Measurements from ENCODE around the gene ELK3.

The ELK3 gene

GRCh38 chr12:96235484-96235826, 41.3 kb downstream of the ELK3 start:
- DNase-seq = no peak

GRCh38 chr12:96236221-96236822, 42.1 kb downstream of the ELK3 start:
- DNase-seq = no peak

GRCh38 chr12:96237035-96237434, 42.9 kb downstream of the ELK3 start:
- no peak for DNase-seq

- DNase-seq = peak; percentile 57
These were observed 43.4 kb downstream of the ELK3 start for GRCh38 chr12:96237465-96238077.

- no peak for DNase-seq
These were observed 44.3 kb downstream of the ELK3 start for GRCh38 chr12:96238336-96239047.

DNA sequence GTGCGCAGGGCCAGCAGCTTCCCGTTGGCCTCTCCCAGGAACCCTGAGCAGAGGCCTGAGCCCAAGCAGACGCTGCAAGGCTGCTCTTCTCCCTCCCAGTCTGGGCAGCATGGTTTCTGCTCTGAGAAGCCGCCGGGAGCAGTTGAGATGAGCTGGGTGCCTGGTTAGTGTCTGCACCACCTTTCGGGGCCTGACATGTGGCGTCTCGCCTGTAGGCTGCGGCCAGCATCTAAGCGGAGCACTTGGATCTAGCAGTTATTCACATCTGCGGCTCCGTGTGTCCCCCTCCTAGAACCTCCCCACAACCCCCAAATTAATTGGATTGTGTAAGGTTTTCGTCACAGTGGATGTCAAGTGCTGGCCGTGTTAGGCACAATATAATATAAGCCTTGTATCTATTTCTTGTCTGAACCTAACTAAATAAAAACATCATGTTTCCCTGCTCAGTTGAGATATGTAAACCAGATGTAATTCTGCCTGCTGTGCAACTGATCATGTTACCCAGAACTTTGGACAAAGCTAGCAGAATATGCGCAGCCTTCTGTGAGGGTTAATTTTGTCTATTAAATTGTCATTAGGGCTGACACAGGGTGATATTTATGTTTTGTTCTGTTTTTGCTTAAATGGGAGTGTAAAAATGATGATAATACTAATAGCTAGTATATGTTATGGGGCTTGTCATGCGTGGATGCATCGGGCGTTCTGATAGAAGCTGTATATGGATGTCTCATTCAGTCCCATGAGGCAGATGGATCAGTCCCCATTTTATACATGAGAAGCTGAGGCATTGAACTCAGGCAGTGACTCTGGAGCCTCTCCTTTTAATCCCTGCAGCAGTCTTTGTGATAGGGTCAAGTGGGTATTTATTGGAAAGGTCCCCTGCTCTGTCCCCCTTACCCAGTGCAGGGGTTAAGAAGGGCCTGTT, 45.8 kb downstream of the ELK3 start:
- DNase-seq = no peak

DNA sequence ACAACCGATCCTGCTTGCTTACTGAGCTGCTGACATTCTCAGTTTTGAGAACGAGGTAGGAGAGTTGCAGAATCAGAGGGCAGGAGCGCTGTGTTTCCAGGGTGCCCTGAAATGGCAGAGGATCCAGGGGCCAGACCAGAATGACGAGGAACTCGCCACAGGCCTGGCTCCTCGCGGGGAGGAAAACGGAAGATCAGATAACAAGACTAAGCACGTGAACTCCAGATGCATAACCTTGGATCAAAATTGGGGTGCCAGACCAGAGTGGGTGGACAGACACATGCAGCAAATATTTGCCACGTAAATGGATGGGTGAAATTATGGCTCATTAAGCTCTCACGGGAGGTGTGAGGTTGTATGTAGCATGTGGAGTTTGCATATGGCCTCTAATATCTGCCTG, 46.5 kb downstream of the ELK3 start:
- no peak for DNase-seq

- no peak for DNase-seq
These were observed 47.3 kb downstream of the ELK3 start for GRCh38 chr12:96241431-96241830.

GRCh38 chr12:96241846-96242256, 47.7 kb downstream of the ELK3 start:
- DNase-seq = peak; percentile 67

DNA sequence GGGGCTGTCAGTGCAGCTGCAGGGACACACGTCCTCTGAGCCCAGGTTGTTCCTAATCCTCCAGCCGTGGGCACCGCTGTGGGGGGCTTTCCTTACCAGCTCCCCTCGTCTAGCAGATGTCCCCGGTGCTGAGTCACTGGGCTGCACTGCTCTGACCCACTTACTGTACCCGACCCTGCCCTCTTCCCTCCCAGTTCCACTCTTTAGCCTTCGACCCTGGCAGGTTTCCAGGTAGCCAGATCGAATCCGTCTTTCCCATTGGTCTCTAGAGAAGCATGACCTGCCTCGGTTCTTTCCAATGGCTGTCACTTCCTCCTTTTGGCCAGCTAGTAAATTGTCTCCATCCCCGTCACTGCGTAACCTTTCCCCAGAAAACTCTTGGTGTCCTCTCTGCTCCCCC, 48.4 kb downstream of the ELK3 start:
- DNase-seq = no peak

DNA sequence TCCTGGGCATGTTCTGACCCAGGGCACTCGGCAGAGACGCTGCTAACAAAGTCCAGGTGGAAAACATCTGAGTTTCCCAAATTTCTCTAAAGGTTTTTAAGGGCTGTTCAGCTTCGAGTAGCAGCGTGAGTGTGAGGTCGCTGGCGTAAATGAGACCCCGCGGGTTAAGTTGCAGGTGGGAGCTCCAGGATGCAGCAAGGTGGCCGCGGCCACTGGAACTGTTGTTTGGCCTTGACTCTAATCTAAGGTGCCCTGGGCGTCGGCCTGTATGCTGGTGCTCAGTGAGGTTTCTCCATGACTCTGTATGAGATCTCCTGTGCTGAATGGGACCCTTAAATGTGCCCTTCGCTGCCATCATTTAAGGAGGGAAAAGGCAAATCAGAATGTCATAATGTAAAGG, 50.7 kb downstream of the ELK3 start:
- DNase-seq = no peak

DNA sequence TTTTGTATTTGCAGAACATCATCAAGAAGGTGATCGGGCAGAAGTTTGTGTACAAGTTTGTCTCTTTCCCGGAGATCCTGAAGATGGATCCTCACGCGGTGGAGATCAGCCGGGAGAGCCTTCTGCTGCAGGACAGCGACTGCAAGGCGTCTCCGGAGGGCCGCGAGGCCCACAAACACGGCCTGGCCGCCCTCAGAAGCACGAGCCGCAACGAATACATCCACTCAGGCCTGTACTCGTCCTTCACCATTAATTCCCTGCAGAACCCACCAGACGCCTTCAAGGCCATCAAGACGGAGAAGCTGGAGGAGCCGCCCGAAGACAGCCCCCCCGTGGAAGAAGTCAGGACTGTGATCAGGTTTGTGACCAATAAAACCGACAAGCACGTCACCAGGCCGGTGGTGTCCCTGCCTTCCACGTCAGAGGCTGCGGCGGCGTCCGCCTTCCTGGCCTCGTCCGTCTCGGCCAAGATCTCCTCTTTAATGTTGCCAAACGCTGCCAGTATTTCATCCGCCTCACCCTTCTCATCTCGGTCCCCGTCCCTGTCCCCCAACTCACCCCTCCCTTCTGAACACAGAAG, 52.8 kb downstream of the ELK3 start:
- DNase-seq = no peak

GRCh38 chr12:96247563-96247962, 53.4 kb downstream of the ELK3 start:
- no peak for DNase-seq

GRCh38 chr12:96248136-96248931, 54.2 kb downstream of the ELK3 start:
- DNase-seq = no peak

DNA sequence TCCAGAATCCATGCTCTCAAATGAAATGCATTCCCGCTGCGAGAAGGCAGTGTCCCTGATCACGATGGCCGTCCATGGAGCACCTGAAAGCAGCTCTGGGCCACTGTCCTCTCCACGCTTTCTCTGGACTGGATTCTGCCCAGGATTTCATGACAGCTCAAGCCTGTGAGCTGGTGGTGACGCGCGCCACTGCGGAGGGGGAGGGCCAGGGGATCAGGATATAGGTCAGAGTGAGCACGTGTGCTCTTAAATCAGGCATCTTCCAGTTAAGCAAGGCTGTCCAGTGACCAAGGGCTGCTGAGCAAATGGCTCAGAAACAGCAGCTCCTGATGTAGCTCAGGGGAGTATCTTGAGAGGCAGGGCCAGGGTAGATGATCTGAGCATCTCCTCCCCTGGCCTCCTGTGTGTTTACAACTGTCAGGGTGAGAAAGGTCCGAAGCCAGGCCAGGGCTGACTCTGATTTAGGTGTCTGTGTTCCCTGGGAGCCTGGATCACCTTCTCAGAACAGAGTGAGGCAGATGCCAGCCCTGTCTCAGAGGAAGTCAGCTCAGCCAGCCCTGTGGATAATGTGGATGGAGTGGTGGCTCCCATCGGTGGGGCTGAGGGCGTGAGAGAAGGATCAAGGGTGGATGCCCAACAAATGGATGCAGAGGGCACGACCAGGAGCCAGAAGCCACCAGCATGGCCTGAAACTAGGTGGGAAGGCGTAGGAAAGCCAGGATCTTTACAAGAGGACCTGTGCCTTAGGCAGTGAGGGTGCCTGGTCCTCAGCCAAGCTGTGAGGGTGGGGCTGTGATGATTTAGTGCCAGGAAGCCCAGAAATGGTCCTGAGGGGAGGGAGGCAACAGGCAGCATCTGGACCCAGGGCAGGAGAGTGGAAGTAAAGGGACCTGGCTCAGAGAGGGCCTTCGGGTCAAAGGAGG, 55.3 kb downstream of the ELK3 start:
- DNase-seq = no peak

DNA sequence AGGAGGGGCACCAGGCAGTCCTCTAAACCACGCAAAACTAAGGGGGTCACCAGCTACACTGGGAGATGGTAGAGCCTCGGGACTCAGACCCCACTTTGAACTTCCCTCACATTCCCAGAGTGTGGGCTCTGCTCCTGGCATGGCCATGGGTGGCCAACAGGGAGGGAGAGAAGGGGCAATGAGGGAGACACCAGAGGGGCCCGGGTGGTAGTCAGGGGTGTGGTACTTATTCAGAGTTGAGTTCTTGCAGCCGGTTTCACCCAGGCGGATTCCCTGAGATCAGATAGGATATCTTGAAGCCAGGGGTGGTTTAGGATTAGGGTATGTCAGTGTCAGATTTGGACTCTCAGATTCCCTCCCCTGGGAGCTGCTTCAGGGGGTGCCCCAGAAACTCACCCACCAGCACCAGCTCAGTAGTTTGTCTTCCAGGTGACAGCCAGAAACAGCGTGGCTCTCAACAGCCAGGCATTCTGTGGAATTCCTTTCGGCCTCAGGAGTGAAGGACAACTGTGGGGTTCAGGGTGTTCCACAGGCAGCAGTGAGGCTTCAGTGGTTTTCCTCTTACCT, 56.0 kb downstream of the ELK3 start:
- no peak for DNase-seq

GRCh38 chr12:96255077-96255476, 60.9 kb downstream of the ELK3 start:
- no peak for DNase-seq

- no peak for DNase-seq
These were observed 62.6 kb downstream of the ELK3 start for GRCh38 chr12:96256672-96257361.

DNA sequence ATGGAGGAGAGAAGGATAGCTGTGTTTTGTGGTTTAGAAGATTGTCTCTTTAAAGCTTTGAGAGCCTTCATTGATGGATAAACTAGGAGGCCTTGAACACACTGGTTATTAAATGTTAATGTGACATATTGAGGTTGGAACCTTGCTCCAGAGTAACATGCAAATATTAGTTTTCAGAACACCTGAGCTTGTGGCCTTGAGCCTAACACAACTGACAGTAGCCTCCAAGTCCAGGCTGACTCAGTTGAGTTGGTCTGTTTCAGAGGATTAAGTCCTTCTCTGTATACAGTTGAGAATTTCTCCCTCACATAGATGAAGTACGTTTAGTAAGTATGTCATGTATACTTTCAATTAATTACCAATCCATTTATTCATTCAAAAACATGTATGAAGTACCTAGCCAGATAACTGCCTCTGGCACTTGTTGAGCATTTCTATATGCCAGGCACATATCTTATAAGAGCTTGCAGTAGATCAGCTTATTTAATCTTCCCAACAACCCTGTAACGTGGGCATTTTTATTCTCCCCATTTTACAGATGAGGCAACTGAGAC, 63.5 kb downstream of the ELK3 start:
- no peak for DNase-seq

Measured in activated gamma-delta T cell treated with Interleukin-2 at 50 U/mL for 16 hours (primary cell).